ENCODE measurements around the gene HSD11B1. TPM values are rescaled to one million over a fixed set of nuclear protein-coding genes. Genes with fewer than 3 reads are reported as not detected.

Gene HSD11B1
- total RNA-seq, 4 donors from 2014 or later, result 37.1 to 166 (median 55.9) TPM

DNA sequence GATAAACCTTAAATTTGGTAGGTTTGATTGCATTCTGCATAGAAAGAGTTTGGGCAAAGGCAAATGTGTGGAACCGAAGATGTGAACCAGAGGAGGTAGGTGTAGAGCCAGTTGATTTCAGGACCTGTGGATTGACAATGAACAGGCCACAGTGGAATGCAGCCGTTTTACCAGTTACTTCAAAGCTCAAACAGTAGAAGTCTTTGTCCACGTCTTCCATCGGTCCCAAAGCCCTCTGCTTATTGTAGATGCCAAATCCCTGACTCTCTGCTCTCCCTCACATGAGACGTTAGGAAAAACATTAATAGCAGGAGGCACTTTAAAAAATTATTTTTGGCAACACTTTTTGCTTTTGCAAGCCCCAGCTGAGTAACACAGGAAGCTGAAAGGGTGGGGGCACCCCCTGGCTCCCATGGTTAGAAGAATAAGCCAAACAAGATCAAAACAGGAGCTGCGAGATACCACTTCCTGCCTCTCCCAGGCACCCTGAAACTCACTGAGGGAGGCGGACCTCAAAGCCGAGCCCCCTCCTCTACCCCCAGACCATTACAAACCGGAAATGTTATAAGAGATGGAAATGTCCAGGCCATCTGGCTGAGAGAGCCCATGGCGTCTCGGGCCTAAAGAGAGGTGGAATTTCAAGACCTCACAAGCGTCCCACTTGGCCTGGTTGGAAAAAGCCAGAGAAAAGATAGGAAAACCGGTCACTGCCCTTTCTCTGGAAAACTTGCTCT is 64.7 kb downstream of the HSD11B1 start:
- 20 to 21% methylated on average over 13 of the region's 13 CpGs for WGBS, 2 donors
- intact Hi-C loops (cut with DNase I; ENCODE audit: low total_unique reads), result no loop called here

GRCh38 chr1:209769971-209770370 is 65.3 kb downstream of the HSD11B1 start:
- TF ChIP-seq POLR2A (IDR thresholded peaks at IDR 0.05), result no peak
- TF ChIP-seq, protein P1, sequence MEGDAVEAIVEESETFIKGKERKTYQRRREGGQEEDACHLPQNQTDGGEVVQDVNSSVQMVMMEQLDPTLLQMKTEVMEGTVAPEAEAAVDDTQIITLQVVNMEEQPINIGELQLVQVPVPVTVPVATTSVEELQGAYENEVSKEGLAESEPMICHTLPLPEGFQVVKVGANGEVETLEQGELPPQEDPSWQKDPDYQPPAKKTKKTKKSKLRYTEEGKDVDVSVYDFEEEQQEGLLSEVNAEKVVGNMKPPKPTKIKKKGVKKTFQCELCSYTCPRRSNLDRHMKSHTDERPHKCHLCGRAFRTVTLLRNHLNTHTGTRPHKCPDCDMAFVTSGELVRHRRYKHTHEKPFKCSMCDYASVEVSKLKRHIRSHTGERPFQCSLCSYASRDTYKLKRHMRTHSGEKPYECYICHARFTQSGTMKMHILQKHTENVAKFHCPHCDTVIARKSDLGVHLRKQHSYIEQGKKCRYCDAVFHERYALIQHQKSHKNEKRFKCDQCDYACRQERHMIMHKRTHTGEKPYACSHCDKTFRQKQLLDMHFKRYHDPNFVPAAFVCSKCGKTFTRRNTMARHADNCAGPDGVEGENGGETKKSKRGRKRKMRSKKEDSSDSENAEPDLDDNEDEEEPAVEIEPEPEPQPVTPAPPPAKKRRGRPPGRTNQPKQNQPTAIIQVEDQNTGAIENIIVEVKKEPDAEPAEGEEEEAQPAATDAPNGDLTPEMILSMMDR (IDR thresholded peaks at IDR 0.05), result no peak
- intact Hi-C loops (cut with DNase I; ENCODE audit: low total_unique reads), result no loop called here
- H3K4me3 ChIP-seq (ENCODE audit: low read depth, poor library complexity, severe bottlenecking), result no peak overlapping the region
- WGBS, 2 donors, result 68 to 70% methylated on average over 7 of the region's 7 CpGs
- no peak for DNase-seq (ENCODE audit: low spot score in 2 of 2)

More for the DNA sequence above, 64.7 kb downstream of the HSD11B1 start:
- no peak overlapping the region for H3K4me3 ChIP-seq (ENCODE audit: low read depth, poor library complexity, severe bottlenecking)
- TF ChIP-seq, protein P1 (IDR thresholded peaks at IDR 0.05), result no peak
- no peak for TF ChIP-seq POLR2A (IDR thresholded peaks at IDR 0.05)
- peak; percentile 59 to 93 for DNase-seq (ENCODE audit: low spot score in 2 of 2)

DNA sequence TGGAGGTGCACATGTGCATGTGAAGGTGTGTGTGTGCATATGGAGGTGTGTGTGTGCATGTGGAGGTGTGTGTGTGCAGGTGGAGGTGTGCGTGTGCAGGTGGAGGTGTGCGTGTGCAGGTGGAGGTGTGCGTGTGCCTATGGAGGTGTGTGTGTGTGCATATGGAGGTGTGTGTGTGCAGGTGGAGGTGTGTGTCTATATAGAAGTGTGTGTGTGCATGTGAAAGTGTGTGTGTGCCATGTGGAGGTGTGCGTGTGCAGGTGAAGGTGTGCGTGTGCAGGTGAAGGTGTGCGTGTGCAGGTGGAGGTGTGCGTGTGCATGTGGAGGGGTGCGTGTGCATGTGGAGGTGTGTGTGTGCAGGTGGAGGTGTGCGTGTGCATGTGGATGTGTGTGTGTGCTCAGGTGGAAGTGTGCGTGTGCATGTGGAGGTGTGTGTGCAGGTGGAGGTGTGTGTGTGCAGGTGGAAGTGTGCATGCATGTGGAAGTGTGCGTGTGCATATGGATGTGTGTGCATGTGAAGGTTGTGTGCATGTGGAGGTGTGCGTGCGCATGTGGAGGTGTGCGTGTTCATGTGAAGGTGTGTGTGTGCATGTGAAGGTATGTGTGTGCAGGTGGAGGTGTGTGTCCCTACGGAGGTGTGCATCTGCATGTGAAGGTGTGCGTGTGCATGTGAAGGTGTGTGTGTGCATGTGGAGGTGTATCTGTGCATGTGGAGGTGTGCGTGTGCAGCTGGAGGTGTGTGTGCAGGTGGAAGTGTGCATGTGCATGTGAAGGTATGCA is 66.2 kb downstream of the HSD11B1 start:
- intact Hi-C loops (cut with DNase I; ENCODE audit: low total_unique reads), result no loop called here
- no peak overlapping the region for H3K4me3 ChIP-seq (ENCODE audit: low read depth, poor library complexity, severe bottlenecking)
- WGBS, 2 donors, result 92 to 93% methylated on average over 17 of the region's 17 CpGs
- DNase-seq (ENCODE audit: low spot score in 2 of 2), result no peak
- no peak for TF ChIP-seq POLR2A (IDR thresholded peaks at IDR 0.05)
- TF ChIP-seq, protein P1 (IDR thresholded peaks at IDR 0.05), result no peak

GRCh38 chr1:209772126-209772525 is 67.5 kb downstream of the HSD11B1 start:
- no peak for TF ChIP-seq POLR2A (IDR thresholded peaks at IDR 0.05)
- TF ChIP-seq, protein P1 (IDR thresholded peaks at IDR 0.05), result no peak
- no peak overlapping the region for H3K4me3 ChIP-seq (ENCODE audit: low read depth, poor library complexity, severe bottlenecking)
- intact Hi-C loops (cut with DNase I; ENCODE audit: low total_unique reads), result no loop called here
- WGBS, 2 donors, result 43 to 53% methylated on average over 6 of the region's 6 CpGs
- DNase-seq (ENCODE audit: low spot score in 2 of 2), result no peak

DNA sequence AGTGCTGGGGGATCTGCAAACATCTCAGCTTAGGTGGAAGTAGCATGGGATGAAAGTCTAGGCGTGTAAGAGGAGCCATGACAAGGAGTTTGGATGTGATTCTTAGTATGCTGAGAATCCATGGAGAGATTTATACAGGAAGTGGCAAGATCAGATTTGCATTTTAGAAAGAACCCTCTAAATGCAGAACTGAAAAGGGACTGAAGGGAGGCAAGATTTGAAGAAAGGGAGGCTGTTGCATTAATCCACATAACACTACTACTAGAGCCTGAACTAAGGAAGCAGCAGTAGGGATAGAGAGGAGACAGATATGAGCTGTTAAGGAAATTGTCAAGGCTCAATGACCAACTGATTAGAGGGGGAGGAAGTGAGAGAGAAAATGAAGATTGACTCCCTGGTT is 69.9 kb downstream of the HSD11B1 start:
- TF ChIP-seq POLR2A (IDR thresholded peaks at IDR 0.05), result no peak
- TF ChIP-seq, protein P1 (IDR thresholded peaks at IDR 0.05), result no peak
- H3K4me3 ChIP-seq (ENCODE audit: low read depth, poor library complexity, severe bottlenecking), result no peak overlapping the region
- intact Hi-C loops (cut with DNase I; ENCODE audit: low total_unique reads), result no loop called here
- DNase-seq (ENCODE audit: low spot score in 2 of 2), result no peak
- 79 to 86% methylated on average over 1 of the region's 1 CpG for WGBS, 2 donors

All from lower leg skin (tissue), 4 donors.